NCI-H1417 treated with DMSO at 0.1 percent for 48 hours (cell line): ENCODE data around the gene DDX51.

Source experiments
- DNase-seq: peaks from one replicate; lab custom pipeline; 2025; lab: John Stamatoyannopoulos, UW

The DDX51 gene

GRCh38 chr12:132166093-132166492 is 22.0 kb upstream of the DDX51 start:
- no peak for DNase-seq

GRCh38 chr12:132165584-132165983 is 21.5 kb upstream of the DDX51 start:
- DNase-seq, result no peak

GRCh38 chr12:132164426-132164825 is 20.3 kb upstream of the DDX51 start:
- no peak for DNase-seq

- DNase-seq, result no peak
Measured at GRCh38 chr12:132163911-132164288, 19.8 kb upstream of the DDX51 start.

- no peak for DNase-seq
Measured at GRCh38 chr12:132163041-132163910, 19.2 kb upstream of the DDX51 start.

- DNase-seq, result no peak
Measured at GRCh38 chr12:132162508-132163031, 18.5 kb upstream of the DDX51 start.

GRCh38 chr12:132161796-132162507 is 17.8 kb upstream of the DDX51 start:
- no peak for DNase-seq

- no peak for DNase-seq
Measured at GRCh38 chr12:132161036-132161781, 17.1 kb upstream of the DDX51 start.

- DNase-seq, result no peak
Measured at GRCh38 chr12:132160601-132161035, 16.5 kb upstream of the DDX51 start.

- DNase-seq, result no peak
Measured at GRCh38 chr12:132160016-132160415, 15.9 kb upstream of the DDX51 start.

GRCh38 chr12:132159555-132160003 is 15.5 kb upstream of the DDX51 start:
- no peak for DNase-seq

- DNase-seq, result no peak
Measured at GRCh38 chr12:132158677-132159554, 14.8 kb upstream of the DDX51 start.

GRCh38 chr12:132157733-132158409 is 13.8 kb upstream of the DDX51 start:
- no peak for DNase-seq

GRCh38 chr12:132156573-132157325 is 12.6 kb upstream of the DDX51 start:
- DNase-seq, result no peak

- no peak for DNase-seq
Measured at GRCh38 chr12:132155771-132156572, 11.9 kb upstream of the DDX51 start.

- DNase-seq, result no peak
Measured at GRCh38 chr12:132154941-132155770, 11.0 kb upstream of the DDX51 start.

GRCh38 chr12:132154341-132154761 is 10.2 kb upstream of the DDX51 start:
- DNase-seq, result no peak
